ENCODE data around the gene ICE1. TPM values are rescaled to one million over a fixed set of nuclear protein-coding genes. Genes with fewer than 3 reads are reported as not detected.

The ICE1 gene
- total RNA-seq, 1 donor from 2014 or later = 16.1 TPM

DNA sequence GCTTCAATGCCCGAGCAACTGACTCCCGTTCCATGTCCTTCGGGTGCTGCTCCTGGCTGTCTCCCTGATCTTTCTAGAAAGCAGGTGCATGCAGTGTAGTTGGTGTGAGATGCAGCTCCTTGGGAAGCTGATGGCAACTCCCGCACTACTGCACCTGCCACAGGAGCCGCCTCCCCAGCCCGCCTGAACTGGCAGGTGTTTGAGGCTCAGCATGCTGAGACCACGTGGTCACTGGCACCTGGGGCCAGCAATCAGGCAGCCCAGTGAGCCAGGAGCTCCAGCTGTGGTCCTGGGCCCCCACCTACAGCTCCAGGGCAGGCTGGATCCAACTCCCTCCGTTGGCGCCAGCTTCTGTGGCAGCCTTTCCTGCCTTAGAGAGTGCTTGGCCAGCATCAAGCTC lies 111.5 kb downstream of the ICE1 start:
- TF ChIP-seq, protein P1, sequence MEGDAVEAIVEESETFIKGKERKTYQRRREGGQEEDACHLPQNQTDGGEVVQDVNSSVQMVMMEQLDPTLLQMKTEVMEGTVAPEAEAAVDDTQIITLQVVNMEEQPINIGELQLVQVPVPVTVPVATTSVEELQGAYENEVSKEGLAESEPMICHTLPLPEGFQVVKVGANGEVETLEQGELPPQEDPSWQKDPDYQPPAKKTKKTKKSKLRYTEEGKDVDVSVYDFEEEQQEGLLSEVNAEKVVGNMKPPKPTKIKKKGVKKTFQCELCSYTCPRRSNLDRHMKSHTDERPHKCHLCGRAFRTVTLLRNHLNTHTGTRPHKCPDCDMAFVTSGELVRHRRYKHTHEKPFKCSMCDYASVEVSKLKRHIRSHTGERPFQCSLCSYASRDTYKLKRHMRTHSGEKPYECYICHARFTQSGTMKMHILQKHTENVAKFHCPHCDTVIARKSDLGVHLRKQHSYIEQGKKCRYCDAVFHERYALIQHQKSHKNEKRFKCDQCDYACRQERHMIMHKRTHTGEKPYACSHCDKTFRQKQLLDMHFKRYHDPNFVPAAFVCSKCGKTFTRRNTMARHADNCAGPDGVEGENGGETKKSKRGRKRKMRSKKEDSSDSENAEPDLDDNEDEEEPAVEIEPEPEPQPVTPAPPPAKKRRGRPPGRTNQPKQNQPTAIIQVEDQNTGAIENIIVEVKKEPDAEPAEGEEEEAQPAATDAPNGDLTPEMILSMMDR (conservative IDR thresholded peaks at IDR 0.05; ENCODE audit: low read depth, low read length) = no peak
- DNase-seq (ENCODE audit: low read depth) = no peak
- no peak overlapping the region for H3K4me3 ChIP-seq (ENCODE audit: low read depth, low read length)

DNA sequence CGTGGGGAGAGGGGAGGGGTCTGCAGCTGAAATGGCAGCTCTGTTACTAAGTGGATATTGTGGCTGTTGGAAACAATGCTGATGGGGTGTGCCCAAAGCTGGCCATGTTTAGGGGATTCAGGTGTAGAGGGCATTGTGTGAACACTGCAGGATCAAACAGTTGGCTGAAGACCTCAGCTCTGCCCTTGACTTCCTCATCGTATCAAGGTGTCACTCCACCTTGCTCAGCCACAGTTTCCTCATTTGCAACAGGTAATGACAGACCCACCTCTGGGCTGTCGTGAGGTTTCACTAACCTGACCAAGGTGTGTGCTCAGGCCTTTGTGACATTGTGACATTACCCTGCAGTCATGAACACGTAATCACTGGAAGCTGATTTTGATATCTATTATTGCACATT lies 111.9 kb downstream of the ICE1 start:
- TF ChIP-seq, protein P1 (conservative IDR thresholded peaks at IDR 0.05; ENCODE audit: low read depth, low read length) = no peak
- DNase-seq (ENCODE audit: low read depth) = no peak
- no peak overlapping the region for H3K4me3 ChIP-seq (ENCODE audit: low read depth, low read length)

- TF ChIP-seq, protein P1 (conservative IDR thresholded peaks at IDR 0.05; ENCODE audit: low read depth, low read length) = no peak
Measured at GRCh38 chr5:5536871-5537270, 114.4 kb downstream of the ICE1 start.

DNA sequence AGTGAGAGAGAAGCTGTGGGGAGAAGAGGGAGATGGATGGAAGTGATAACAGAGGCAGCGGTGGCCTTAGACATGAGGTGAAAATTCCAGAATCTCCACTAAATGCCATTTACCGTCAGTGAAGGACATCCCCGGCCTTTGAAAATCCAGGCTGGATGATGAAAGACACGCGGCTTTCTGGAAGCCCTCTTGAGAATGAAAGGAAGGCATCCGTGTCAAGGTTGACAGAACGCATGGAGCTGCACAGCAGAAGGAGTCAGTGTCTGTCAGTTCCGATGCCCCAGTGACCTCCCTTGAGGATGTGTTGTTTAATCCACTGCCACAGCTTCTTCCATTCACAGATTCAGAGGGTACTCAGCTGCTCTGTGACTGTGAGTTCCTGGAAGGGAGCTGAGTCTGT lies 114.9 kb downstream of the ICE1 start:
- no peak overlapping the region for H3K4me3 ChIP-seq (ENCODE audit: low read depth, low read length)
- TF ChIP-seq, protein P1 (conservative IDR thresholded peaks at IDR 0.05; ENCODE audit: low read depth, low read length) = no peak
- DNase-seq (ENCODE audit: low read depth) = no peak

More at GRCh38 chr5:5536871-5537270, 114.4 kb downstream of the ICE1 start:
- H3K4me3 ChIP-seq (ENCODE audit: low read depth, low read length) = no peak overlapping the region
- no peak for DNase-seq (ENCODE audit: low read depth)

GRCh38 chr5:5539590-5539989 lies 117.1 kb downstream of the ICE1 start:
- TF ChIP-seq, protein P1 (conservative IDR thresholded peaks at IDR 0.05; ENCODE audit: low read depth, low read length) = no peak

More at GRCh38 chr5:5539590-5539989, 117.1 kb downstream of the ICE1 start:
- DNase-seq (ENCODE audit: low read depth) = no peak
- no peak overlapping the region for H3K4me3 ChIP-seq (ENCODE audit: low read depth, low read length)
